PFSK-1 (cell line): ENCODE data around the gene COPS2.

Source experiments
- FOXP2 ChIP-seq: optimal IDR thresholded peaks from 2 replicates; pipeline ENCODE3; 2011; ENCODE audit warnings: borderline replicate concordance, control low read depth, inconsistent platforms; ENCODE audit not compliant: insufficient read depth; ENCODE audit errors: extremely low read length, extremely low read depth
- POLR2AphosphoS5 ChIP-seq: IDR thresholded peaks from 2 replicates; pipeline ENCODE4 v1.6.1; 2012; ENCODE audit warnings: low read depth, mild to moderate bottlenecking, control low read depth, low read length, moderate library complexity
- SIN3A ChIP-seq: IDR thresholded peaks from 2 replicates; pipeline ENCODE4 v1.6.1; 2012; ENCODE audit warnings: mild to moderate bottlenecking, low read length, moderate library complexity, borderline replicate concordance; ENCODE audit not compliant: insufficient read depth
- TAF1 ChIP-seq: IDR thresholded peaks from 2 replicates; pipeline ENCODE4 v1.6.1; 2012; ENCODE audit warnings: low read length, control low read depth, borderline replicate concordance; ENCODE audit not compliant: insufficient read depth
- TF ChIP-seq, protein P1 (sequence below), 2 experiments: IDR thresholded peaks; 2 replicates each; pipeline versions ENCODE4 v1.6.1 to v1.8.0; 2011 to 2012; ENCODE audit warnings: low read depth in 2 of 2, low read length in 2 of 2, control low read depth in 1 of 2, inconsistent platforms in 1 of 2, mild to moderate bottlenecking in 1 of 2, moderate library complexity in 1 of 2; ENCODE audit not compliant: insufficient read depth in 1 of 2

DNA sequence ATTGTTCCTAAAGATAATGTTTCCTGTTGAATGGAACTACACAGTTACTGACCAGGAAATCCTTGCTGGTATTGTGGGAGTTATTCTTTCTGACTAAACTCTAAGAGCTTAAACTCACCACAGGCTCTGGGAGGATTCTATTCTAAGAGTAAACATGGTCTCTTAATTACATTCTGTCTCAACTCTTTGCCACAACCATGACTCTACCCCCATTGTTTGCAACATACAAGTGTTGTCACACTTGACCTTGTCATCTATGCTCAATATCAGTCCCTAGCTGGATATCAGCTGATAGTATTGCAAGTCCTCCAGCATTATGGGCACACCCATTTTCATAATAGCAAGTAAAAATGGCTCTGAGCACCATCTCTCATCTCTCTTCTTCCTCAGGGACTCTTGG, 79.5 kb downstream of the COPS2 start:
- no peak for TF ChIP-seq POLR2AphosphoS5
- TF ChIP-seq, protein P1, sequence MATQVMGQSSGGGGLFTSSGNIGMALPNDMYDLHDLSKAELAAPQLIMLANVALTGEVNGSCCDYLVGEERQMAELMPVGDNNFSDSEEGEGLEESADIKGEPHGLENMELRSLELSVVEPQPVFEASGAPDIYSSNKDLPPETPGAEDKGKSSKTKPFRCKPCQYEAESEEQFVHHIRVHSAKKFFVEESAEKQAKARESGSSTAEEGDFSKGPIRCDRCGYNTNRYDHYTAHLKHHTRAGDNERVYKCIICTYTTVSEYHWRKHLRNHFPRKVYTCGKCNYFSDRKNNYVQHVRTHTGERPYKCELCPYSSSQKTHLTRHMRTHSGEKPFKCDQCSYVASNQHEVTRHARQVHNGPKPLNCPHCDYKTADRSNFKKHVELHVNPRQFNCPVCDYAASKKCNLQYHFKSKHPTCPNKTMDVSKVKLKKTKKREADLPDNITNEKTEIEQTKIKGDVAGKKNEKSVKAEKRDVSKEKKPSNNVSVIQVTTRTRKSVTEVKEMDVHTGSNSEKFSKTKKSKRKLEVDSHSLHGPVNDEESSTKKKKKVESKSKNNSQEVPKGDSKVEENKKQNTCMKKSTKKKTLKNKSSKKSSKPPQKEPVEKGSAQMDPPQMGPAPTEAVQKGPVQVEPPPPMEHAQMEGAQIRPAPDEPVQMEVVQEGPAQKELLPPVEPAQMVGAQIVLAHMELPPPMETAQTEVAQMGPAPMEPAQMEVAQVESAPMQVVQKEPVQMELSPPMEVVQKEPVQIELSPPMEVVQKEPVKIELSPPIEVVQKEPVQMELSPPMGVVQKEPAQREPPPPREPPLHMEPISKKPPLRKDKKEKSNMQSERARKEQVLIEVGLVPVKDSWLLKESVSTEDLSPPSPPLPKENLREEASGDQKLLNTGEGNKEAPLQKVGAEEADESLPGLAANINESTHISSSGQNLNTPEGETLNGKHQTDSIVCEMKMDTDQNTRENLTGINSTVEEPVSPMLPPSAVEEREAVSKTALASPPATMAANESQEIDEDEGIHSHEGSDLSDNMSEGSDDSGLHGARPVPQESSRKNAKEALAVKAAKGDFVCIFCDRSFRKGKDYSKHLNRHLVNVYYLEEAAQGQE (IDR thresholded peaks at IDR 0.05; ENCODE audit: insufficient read depth in 1 of 2, low read depth in 2 of 2, low read length in 2 of 2) = no peak
- no peak for TF ChIP-seq TAF1
- 0 out of 2 replicates have a peak, but pooled peaks have one; percentile 25 for TF ChIP-seq SIN3A
- TF ChIP-seq FOXP2 = no peak
